GM23338 (cell line): ENCODE data around the gene ATG7. TPM values are rescaled to one million over a fixed set of nuclear protein-coding genes. Genes with fewer than 3 reads are reported as not detected.
"Not testable (repeated sequence)": the region's sequence is repeated elsewhere in the genome, so short reads cannot be mapped to it uniquely, and the experiment has no call there.

Experiments used
- ATAC-seq: fragments of 200-7000 bp; cut with Tn5 transposase; 3 replicates; pipeline ENCODE4 v1.9.1; 2020
- DNase-seq: peaks from one replicate; pipeline ENCODE4 v3.0.0-alpha.2; 2015; ENCODE audit warnings: low spot score
- H2AFZ ChIP-seq: fragments of 200-600 bp; sonication (generic); 2 replicates; pipeline ENCODE4 v1.8.0; 2016; ENCODE audit warnings: antibody characterized with exemption, mild to moderate bottlenecking, moderate library complexity
- H3F3A ChIP-seq: fragments of 200-600 bp; sonication (generic); replicated peaks from 2 replicates; pipeline ENCODE4 v1.8.0; 2017; ENCODE audit warnings: antibody characterized with exemption, mixed run types, low read depth
- H3K27ac ChIP-seq: fragments of 200-600 bp; sonication (generic); 2 replicates; pipeline ENCODE4 v1.6.1; 2016; ENCODE audit warnings: low read depth
- H3K27me3 ChIP-seq: fragments of 200-600 bp; sonication (generic); 2 replicates; pipeline ENCODE4 v1.8.0; 2016; ENCODE audit warnings: mild to moderate bottlenecking, mixed run types, moderate library complexity; ENCODE audit not compliant: insufficient read depth
- H3K36me3 ChIP-seq: fragments of 200-600 bp; sonication (generic); 2 replicates; pipeline ENCODE4 v1.8.0; 2016; ENCODE audit warnings: mild to moderate bottlenecking; ENCODE audit not compliant: insufficient read depth
- H3K4me1 ChIP-seq: fragments of 200-600 bp; sonication (generic); 2 replicates; pipeline ENCODE4 v1.8.0; 2016; ENCODE audit warnings: mild to moderate bottlenecking, moderate library complexity; ENCODE audit not compliant: insufficient read depth
- H3K4me2 ChIP-seq: fragments of 200-600 bp; sonication (generic); 2 replicates; pipeline ENCODE4 v1.7.1; 2017; ENCODE audit warnings: mixed run types
- H3K4me3 ChIP-seq: fragments of 200-600 bp; sonication (generic); 2 replicates; pipeline ENCODE4 v1.6.1; 2016; ENCODE audit warnings: mixed run types
- H3K79me2 ChIP-seq: fragments of 200-600 bp; sonication (generic); replicated peaks from 2 replicates; pipeline ENCODE4 v1.8.0; 2017; ENCODE audit warnings: mild to moderate bottlenecking; ENCODE audit not compliant: insufficient read depth
- H3K9me2 ChIP-seq: fragments of 200-600 bp; sonication (generic); 2 replicates; pipeline ENCODE4 v1.8.0; 2017; ENCODE audit not compliant: insufficient read depth
- H4K20me1 ChIP-seq: fragments of 200-600 bp; sonication (generic); replicated peaks from 2 replicates; pipeline ENCODE4 v1.8.0; 2017; ENCODE audit warnings: mild to moderate bottlenecking; ENCODE audit not compliant: insufficient read depth
- H3K27ac Mint-ChIP-seq: 2 replicates; pipeline ENCODE4 v1.8.0; 2020; ENCODE audit warnings: inconsistent platforms, mild to moderate bottlenecking, moderate library complexity, mixed read lengths
- H3K27me3 Mint-ChIP-seq: 3 replicates; pipeline ENCODE4 v1.8.0; 2022; ENCODE audit warnings: low read depth, mild to moderate bottlenecking, moderate library complexity, mixed read lengths, inconsistent platforms; ENCODE audit not compliant: insufficient read depth, poor library complexity
- H3K36me3 Mint-ChIP-seq: 3 replicates; pipeline ENCODE4 v1.8.0; 2021; ENCODE audit warnings: low read depth, mild to moderate bottlenecking, inconsistent platforms, moderate library complexity, mixed read lengths
- H3K4me1 Mint-ChIP-seq: 3 replicates; pipeline ENCODE4 v1.8.0; 2020; ENCODE audit warnings: mild to moderate bottlenecking, inconsistent platforms, mixed read lengths
- H3K4me3 Mint-ChIP-seq: 3 replicates; pipeline ENCODE4 v1.8.0; 2021; ENCODE audit warnings: moderate library complexity, mild to moderate bottlenecking, inconsistent platforms, mixed read lengths
- H3K9me3 Mint-ChIP-seq: 3 replicates; pipeline ENCODE4 v1.8.0; 2020; ENCODE audit warnings: moderate library complexity, mild to moderate bottlenecking, inconsistent platforms, mixed read lengths
- CREB1 ChIP-seq: fragments of 250-450 bp; sonication (Bioruptor Pico); IDR thresholded peaks from 2 replicates; pipeline ENCODE4 v1.5.0; 2020; ENCODE audit warnings: low read depth, mild to moderate bottlenecking, moderate library complexity
- polyA plus RNA-seq: library from polyadenylated mRNA; unstranded; fragments of >200 nt; fragmentation: Nextera tagmentation; extraction: Ambion mirVana; gene quantifications from 2 replicates; pipeline ENCODE4 v1.2.1, GENCODE V29; 2016
- total RNA-seq: library from RNA; depleted of rRNA; stranded (reverse); fragments of >200 nt; shearing (Covaris generic); gene quantifications from 2 replicates; pipeline ENCODE4 v1.2.3, GENCODE V29; 2014
- TF ChIP-seq, protein P1 (sequence below): IDR thresholded peaks from 2 replicates; pipeline ENCODE4 v1.6.1; 2016; ENCODE audit warnings: antibody characterized with exemption
- TF ChIP-seq, protein P2 (sequence below): fragments of 250-450 bp; sonication (Bioruptor Pico); IDR thresholded peaks from 2 replicates; pipeline ENCODE4 v1.5.0; 2020; ENCODE audit warnings: mild to moderate bottlenecking, moderate library complexity

The ATG7 gene
- total and polyA plus RNA-seq, 2 experiments from 2014 or later: 16.2 to 36.7 TPM

DNA sequence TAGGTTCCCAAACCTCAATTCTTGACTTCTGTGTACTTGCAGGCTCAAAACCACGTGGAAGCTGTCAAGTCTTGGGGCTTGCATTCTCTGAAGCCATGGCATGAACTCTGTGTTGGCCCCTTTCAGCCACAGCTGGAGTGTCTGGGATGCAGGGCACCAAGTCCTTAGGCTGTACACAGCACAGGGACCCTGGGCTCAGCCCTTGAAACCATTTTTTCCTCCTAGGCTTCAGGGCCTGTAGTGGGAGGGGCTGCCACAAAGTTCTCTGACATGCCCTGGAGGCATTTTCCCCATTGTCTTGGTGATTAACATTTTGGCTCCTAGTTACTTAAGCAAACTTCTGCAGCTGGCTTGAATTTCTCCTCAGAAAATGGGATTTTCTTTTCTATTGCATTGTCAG is 135.4 kb downstream of the ATG7 start (continued):
- no peak for TF ChIP-seq CREB1 (CRISPR knock-in tag)
- TF ChIP-seq, protein P1, sequence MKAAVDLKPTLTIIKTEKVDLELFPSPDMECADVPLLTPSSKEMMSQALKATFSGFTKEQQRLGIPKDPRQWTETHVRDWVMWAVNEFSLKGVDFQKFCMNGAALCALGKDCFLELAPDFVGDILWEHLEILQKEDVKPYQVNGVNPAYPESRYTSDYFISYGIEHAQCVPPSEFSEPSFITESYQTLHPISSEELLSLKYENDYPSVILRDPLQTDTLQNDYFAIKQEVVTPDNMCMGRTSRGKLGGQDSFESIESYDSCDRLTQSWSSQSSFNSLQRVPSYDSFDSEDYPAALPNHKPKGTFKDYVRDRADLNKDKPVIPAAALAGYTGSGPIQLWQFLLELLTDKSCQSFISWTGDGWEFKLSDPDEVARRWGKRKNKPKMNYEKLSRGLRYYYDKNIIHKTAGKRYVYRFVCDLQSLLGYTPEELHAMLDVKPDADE: no peak
- TF ChIP-seq, protein P2, sequence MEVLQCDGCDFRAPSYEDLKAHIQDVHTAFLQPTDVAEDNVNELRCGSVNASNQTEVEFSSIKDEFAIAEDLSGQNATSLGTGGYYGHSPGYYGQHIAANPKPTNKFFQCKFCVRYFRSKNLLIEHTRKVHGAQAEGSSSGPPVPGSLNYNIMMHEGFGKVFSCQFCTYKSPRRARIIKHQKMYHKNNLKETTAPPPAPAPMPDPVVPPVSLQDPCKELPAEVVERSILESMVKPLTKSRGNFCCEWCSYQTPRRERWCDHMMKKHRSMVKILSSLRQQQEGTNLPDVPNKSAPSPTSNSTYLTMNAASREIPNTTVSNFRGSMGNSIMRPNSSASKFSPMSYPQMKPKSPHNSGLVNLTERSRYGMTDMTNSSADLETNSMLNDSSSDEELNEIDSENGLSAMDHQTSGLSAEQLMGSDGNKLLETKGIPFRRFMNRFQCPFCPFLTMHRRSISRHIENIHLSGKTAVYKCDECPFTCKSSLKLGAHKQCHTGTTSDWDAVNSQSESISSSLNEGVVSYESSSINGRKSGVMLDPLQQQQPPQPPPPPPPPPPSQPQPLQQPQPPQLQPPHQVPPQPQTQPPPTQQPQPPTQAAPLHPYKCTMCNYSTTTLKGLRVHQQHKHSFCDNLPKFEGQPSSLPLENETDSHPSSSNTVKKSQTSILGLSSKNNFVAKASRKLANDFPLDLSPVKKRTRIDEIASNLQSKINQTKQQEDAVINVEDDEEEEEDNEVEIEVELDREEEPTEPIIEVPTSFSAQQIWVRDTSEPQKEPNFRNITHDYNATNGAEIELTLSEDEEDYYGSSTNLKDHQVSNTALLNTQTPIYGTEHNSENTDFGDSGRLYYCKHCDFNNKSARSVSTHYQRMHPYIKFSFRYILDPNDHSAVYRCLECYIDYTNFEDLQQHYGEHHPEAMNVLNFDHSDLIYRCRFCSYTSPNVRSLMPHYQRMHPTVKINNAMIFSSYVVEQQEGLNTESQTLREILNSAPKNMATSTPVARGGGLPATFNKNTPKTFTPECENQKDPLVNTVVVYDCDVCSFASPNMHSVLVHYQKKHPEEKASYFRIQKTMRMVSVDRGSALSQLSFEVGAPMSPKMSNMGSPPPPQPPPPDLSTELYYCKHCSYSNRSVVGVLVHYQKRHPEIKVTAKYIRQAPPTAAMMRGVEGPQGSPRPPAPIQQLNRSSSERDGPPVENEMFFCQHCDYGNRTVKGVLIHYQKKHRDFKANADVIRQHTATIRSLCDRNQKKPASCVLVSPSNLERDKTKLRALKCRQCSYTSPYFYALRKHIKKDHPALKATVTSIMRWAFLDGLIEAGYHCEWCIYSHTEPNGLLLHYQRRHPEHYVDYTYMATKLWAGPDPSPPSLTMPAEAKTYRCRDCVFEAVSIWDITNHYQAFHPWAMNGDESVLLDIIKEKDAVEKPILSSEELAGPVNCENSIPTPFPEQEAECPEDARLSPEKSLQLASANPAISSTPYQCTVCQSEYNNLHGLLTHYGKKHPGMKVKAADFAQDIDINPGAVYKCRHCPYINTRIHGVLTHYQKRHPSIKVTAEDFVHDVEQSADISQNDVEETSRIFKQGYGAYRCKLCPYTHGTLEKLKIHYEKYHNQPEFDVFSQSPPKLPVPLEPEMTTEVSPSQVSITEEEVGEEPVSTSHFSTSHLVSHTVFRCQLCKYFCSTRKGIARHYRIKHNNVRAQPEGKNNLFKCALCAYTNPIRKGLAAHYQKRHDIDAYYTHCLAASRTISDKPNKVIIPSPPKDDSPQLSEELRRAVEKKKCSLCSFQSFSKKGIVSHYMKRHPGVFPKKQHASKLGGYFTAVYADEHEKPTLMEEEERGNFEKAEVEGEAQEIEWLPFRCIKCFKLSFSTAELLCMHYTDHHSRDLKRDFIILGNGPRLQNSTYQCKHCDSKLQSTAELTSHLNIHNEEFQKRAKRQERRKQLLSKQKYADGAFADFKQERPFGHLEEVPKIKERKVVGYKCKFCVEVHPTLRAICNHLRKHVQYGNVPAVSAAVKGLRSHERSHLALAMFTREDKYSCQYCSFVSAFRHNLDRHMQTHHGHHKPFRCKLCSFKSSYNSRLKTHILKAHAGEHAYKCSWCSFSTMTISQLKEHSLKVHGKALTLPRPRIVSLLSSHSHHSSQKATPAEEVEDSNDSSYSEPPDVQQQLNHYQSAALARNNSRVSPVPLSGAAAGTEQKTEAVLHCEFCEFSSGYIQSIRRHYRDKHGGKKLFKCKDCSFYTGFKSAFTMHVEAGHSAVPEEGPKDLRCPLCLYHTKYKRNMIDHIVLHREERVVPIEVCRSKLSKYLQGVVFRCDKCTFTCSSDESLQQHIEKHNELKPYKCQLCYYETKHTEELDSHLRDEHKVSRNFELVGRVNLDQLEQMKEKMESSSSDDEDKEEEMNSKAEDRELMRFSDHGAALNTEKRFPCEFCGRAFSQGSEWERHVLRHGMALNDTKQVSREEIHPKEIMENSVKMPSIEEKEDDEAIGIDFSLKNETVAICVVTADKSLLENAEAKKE: no peak

DNA sequence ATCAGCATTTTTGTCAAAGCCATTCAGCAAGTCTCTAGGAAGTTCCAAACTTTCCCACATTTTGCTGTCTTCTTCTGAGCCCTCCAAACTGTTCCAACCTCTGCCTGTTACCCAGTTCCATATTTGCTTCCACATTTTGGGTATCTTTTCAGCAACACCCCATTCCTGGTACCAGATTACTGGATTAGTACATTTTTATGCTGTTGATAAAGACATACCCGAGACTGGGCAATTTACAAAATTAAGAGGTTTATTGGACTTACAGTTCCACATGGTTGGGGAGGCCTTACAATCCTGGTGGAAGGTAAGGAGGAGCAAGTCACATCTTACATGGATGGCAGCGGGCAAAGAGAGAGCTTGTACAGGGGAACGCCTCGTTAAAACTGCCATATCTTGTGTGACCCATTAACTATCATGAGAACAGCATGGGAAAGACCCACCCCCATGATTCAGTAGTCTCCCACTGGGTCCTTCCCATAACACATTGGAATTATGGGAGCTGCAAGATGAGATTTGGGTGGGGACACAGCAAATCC is 136.2 kb downstream of the ATG7 start:
- H3K9me2 ChIP-seq, H3K4me1 ChIP-seq, H3K4me1 Mint-ChIP-seq, H3F3A ChIP-seq, DNase-seq, H3K4me3 Mint-ChIP-seq, H3K27ac Mint-ChIP-seq, H3K27me3 Mint-ChIP-seq, H3K27ac ChIP-seq, H3K36me3 ChIP-seq, H3K4me2 ChIP-seq, H2AFZ ChIP-seq, H3K27me3 ChIP-seq, H4K20me1 ChIP-seq, H3K79me2 ChIP-seq, ATAC-seq, H3K4me3 ChIP-seq: not testable (repeated sequence)
- peaks cover 51% of the 10 kb centered on the region for H3K36me3 Mint-ChIP-seq
- H3K9me3 Mint-ChIP-seq: peaks cover 48% of the 10 kb centered on the region
